ENCODE results near the gene PPP2R2D. TPM values are rescaled to one million over a fixed set of nuclear protein-coding genes. Genes with fewer than 3 reads are reported as not detected.

The PPP2R2D gene
- total RNA-seq, 1 donor from 2014 or later, result 36.9 TPM

DNA sequence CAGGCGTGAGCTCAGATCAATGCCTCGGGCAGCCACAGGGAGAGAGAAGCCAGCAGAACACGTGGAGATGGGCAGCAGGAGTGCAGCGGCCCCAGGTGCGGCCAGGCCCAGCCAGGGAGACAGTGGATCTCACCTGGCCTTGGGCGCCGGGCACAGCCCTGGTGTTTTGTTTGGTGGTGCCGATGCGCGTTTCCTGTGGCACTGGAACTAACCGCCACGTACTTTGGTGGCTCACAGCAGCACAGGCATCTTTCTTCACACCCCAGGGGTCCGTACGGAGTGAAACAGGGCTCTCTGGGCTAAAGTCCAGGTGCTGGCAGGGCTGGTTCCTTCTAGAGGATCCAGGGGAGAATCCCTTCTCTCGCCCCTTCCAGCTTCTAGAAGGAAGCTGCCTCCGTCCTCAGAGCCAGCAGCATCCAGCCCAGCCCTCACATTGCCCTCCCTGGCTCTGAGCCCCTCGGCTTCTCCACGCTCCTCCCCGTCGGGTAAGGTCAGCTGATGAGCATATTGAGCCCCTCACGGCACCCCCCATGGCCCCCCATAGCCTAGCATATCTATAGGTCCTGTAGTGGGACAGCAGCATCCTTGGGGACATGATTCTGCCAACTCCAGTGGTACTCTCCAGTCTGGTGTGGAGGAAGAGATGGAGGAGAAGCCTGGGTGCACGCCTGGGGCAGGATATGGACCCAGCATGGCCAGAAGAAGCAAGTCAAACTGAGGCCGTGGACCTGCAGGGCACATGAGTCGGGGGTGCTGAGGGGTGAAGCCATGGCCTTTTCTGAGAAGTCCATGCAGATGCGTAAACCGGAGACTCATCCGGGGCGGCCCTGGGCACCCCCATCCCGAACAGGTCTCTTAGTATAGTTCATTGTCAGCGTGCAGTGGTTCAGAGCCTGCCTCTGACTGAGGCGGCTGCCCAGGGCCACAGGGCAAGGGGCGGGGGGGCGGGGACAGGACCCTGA lies 43.4 kb upstream of the PPP2R2D start:
- no peak for DNase-seq (ENCODE audit: low spot score)

DNA sequence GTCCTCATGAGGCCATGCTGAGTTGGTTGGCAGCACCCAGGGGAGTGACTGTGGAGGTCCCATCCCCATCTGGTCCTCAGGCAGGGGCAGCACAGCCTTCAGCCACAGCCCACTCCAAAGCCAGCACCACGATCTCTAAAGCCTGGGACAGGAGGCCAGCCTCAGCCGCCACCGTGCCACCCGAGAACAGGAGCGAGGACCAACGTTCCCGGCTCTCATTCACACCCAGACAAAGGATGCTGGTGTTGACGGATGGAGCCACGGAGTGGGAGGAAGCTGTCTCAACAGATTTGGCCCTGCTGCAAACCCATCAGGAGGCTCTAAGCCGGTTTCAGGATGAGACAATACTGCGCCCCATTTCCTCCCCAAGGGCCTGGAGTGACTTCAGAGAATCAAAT lies 42.7 kb upstream of the PPP2R2D start:
- no peak overlapping the region for H3K4me3 Mint-ChIP-seq (ENCODE audit: unreplicated experiment)
- H3K36me3 Mint-ChIP-seq (ENCODE audit: low read depth, unreplicated experiment), result no peaks in the 10 kb centered on the region
- no peaks in the 10 kb centered on the region for H3K4me1 Mint-ChIP-seq (ENCODE audit: unreplicated experiment)
- no peaks in the 10 kb centered on the region for H3K9me3 Mint-ChIP-seq (ENCODE audit: unreplicated experiment)
- no peak for DNase-seq (ENCODE audit: low spot score)
- no peak for TF ChIP-seq CTCF (IDR thresholded peaks at IDR 0.05; ENCODE audit: unreplicated experiment)
- peaks cover 11% of the 10 kb centered on the region for H3K27me3 Mint-ChIP-seq (ENCODE audit: unreplicated experiment)
- no peak overlapping the region for H3K27ac Mint-ChIP-seq (ENCODE audit: unreplicated experiment)

More for the DNA sequence above, 43.4 kb upstream of the PPP2R2D start:
- H3K27me3 Mint-ChIP-seq (ENCODE audit: unreplicated experiment), result peaks cover 12% of the 10 kb centered on the region
- no peak overlapping the region for H3K4me3 Mint-ChIP-seq (ENCODE audit: unreplicated experiment)
- no peak for TF ChIP-seq CTCF (IDR thresholded peaks at IDR 0.05; ENCODE audit: unreplicated experiment)
- H3K4me1 Mint-ChIP-seq (ENCODE audit: unreplicated experiment), result no peaks in the 10 kb centered on the region
- H3K9me3 Mint-ChIP-seq (ENCODE audit: unreplicated experiment), result no peaks in the 10 kb centered on the region
- H3K27ac Mint-ChIP-seq (ENCODE audit: unreplicated experiment), result no peak overlapping the region
- H3K36me3 Mint-ChIP-seq (ENCODE audit: low read depth, unreplicated experiment), result no peaks in the 10 kb centered on the region

GRCh38 chr10:131858583-131859340 lies 42.0 kb upstream of the PPP2R2D start:
- Mint-ChIP-seq H3K4me3 (ENCODE audit: unreplicated experiment) (no peak overlapping the region), H3K9me3 (ENCODE audit: unreplicated experiment) (no peaks in the 10 kb centered on the region), H3K36me3 (ENCODE audit: low read depth, unreplicated experiment) (no peaks in the 10 kb centered on the region), H3K27me3 (ENCODE audit: unreplicated experiment) (peaks cover 11% of the 10 kb centered on the region), H3K4me1 (ENCODE audit: unreplicated experiment) (no peaks in the 10 kb centered on the region), H3K27ac (ENCODE audit: unreplicated experiment) (no peak overlapping the region)
- no peak for DNase-seq (ENCODE audit: low spot score)
- no peak for TF ChIP-seq CTCF (IDR thresholded peaks at IDR 0.05; ENCODE audit: unreplicated experiment)

DNA sequence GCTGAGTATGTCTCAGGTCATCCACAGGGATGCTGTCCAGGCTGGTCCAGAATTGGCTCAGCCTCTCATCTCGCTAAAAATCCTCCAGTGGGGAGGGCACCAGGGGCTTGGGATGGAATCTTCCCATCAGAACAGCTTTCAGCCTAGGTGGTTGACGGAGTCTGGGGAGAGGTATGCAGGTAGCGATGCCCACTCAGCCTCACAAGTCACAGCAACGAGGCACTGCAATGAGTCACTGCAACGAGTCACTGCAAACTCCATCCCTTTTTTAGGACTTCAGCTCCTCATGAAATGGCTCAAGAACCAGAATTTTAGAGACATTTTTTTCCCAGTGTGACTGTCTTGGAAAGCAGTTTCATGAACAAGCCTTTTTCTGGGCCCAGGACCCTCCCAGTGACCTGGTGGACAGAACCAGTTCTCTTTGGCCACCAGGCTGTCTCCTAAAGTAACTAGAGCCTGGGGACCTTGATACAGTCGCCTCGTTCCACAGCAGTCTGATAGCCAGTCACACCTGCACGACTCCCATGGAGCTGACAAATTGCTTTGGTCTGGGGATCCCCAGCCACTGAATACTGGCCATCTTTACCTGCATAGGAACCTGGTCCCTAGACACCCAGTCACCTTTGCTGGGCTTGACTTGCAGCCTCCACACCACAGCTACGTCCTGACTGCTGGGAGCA lies 41.3 kb upstream of the PPP2R2D start:
- no peak for TF ChIP-seq CTCF (IDR thresholded peaks at IDR 0.05; ENCODE audit: unreplicated experiment)
- Mint-ChIP-seq H3K27me3 (ENCODE audit: unreplicated experiment) (peaks cover 11% of the 10 kb centered on the region), H3K9me3 (ENCODE audit: unreplicated experiment) (no peaks in the 10 kb centered on the region), H3K4me3 (ENCODE audit: unreplicated experiment) (no peak overlapping the region), H3K4me1 (ENCODE audit: unreplicated experiment) (no peaks in the 10 kb centered on the region), H3K36me3 (ENCODE audit: low read depth, unreplicated experiment) (no peaks in the 10 kb centered on the region), H3K27ac (ENCODE audit: unreplicated experiment) (no peak overlapping the region)
- DNase-seq (ENCODE audit: low spot score), result no peak

Measured in endothelial cell (in vitro differentiated cells).